Neural cell (in vitro differentiated cells): ENCODE measurements around the gene HLCS. TPM values are rescaled to one million over a fixed set of nuclear protein-coding genes. Genes with fewer than 3 reads are reported as not detected.

Experiments
- H2AFZ ChIP-seq: fragments of 200-600, 300-800 bp; sonication (generic), shearing (Covaris generic); 2 replicates; pipeline ENCODE4 v1.6.0; 2014; ENCODE audit warnings: low read depth, mild to moderate bottlenecking, antibody characterized with exemption, low read length, moderate library complexity
- H3F3A ChIP-seq: fragments of 200-600 bp; shearing (Covaris generic); 2 replicates; pipeline ENCODE4 v1.6.1; 2016; ENCODE audit warnings: mild to moderate bottlenecking, moderate library complexity, mixed read lengths, antibody characterized with exemption, low read length; ENCODE audit not compliant: insufficient read depth, poor library complexity, severe bottlenecking
- H3K27ac ChIP-seq: fragments of 200-600, 300-800 bp; sonication (generic), shearing (Covaris generic); 2 replicates; pipeline ENCODE4 v1.5.1; 2014; ENCODE audit warnings: mild to moderate bottlenecking, low read length, moderate library complexity
- H3K27me3 ChIP-seq: fragments of 300-800, 200-600 bp; sonication (generic), shearing (Covaris generic); 2 replicates; pipeline ENCODE4 v1.6.0; 2014; ENCODE audit warnings: mild to moderate bottlenecking, low read depth, low read length, moderate library complexity; ENCODE audit not compliant: insufficient read depth
- H3K36me3 ChIP-seq: fragments of 300-800, 200-600 bp; sonication (generic), shearing (Covaris generic); 2 replicates; pipeline ENCODE4 v1.5.1; 2014; ENCODE audit warnings: mild to moderate bottlenecking, antibody characterized with exemption, low read length, moderate library complexity; ENCODE audit not compliant: insufficient read depth
- H3K4me2 ChIP-seq: fragments of 300-800, 200-600 bp; sonication (generic), shearing (Covaris generic); 2 replicates; pipeline ENCODE4 v1.6.0; 2014; ENCODE audit warnings: mild to moderate bottlenecking, low read length
- H3K4me3 ChIP-seq: fragments of 300-800, 200-600 bp; sonication (generic), shearing (Covaris generic); 2 replicates; pipeline ENCODE4 v1.5.1; 2014; ENCODE audit warnings: mild to moderate bottlenecking, low read length, moderate library complexity
- H3K79me2 ChIP-seq: fragments of 200-600 bp; shearing (Covaris generic); replicated peaks from 2 replicates; pipeline ENCODE4 v1.6.0; 2014; ENCODE audit warnings: mild to moderate bottlenecking, low read length, moderate library complexity; ENCODE audit not compliant: insufficient read depth
- H3K9ac ChIP-seq: fragments of 300-800, 200-600 bp; sonication (generic), shearing (Covaris generic); 2 replicates; pipeline ENCODE4 v1.6.1; 2016; ENCODE audit warnings: mild to moderate bottlenecking, low read length, mixed read lengths
- H3K9me2 ChIP-seq: fragments of 200-600 bp; shearing (Covaris generic); 2 replicates; pipeline ENCODE4 v1.6.1; 2016; ENCODE audit warnings: mild to moderate bottlenecking, low read length, mixed read lengths; ENCODE audit not compliant: insufficient read depth
- H3K9me3 ChIP-seq: fragments of 200-600, 300-800 bp; sonication (generic), shearing (Covaris generic); 2 replicates; pipeline ENCODE4 v1.6.1; 2016; ENCODE audit warnings: mild to moderate bottlenecking, mixed run types, low read length, moderate library complexity, mixed read lengths
- H4K20me1 ChIP-seq: fragments of 200-600 bp; shearing (Covaris generic); 2 replicates; pipeline ENCODE4 v1.6.1; 2016; ENCODE audit warnings: mild to moderate bottlenecking, mixed run types; ENCODE audit not compliant: insufficient read depth
- CTCF ChIP-seq: fragments of 450-650 bp; IDR thresholded peaks from 2 replicates; pipeline ENCODE4 v1.5.1; 2014; ENCODE audit warnings: antibody characterized with exemption, mild to moderate bottlenecking, moderate library complexity; ENCODE audit not compliant: poor library complexity, severe bottlenecking
- EP300 ChIP-seq: fragments of 450-650 bp; conservative IDR thresholded peaks from 2 replicates; pipeline ENCODE4 v1.6.1; 2014; ENCODE audit warnings: antibody characterized with exemption, mild to moderate bottlenecking, moderate library complexity; ENCODE audit not compliant: poor library complexity, severe bottlenecking
- EZH2 ChIP-seq: fragments of 200-600, 300-800 bp; shearing (Covaris generic), sonication (generic); IDR thresholded peaks from 2 replicates; pipeline ENCODE4 v1.6.1; 2014; ENCODE audit warnings: antibody characterized with exemption, low read length, borderline replicate concordance, mild to moderate bottlenecking; ENCODE audit not compliant: insufficient read depth, poor library complexity, severe bottlenecking
- MXI1 ChIP-seq: fragments of 450-650 bp; conservative IDR thresholded peaks from 2 replicates; pipeline ENCODE4 v1.6.1; 2014; ENCODE audit warnings: antibody characterized with exemption, mild to moderate bottlenecking; ENCODE audit not compliant: poor library complexity, severe bottlenecking
- POLR2AphosphoS5 ChIP-seq: IDR thresholded peaks from 2 replicates; pipeline ENCODE4 v1.6.1; 2012
- RAD21 ChIP-seq: fragments of 450-650 bp; conservative IDR thresholded peaks from 2 replicates; pipeline ENCODE4 v1.6.1; 2014; ENCODE audit warnings: antibody characterized with exemption, mild to moderate bottlenecking, moderate library complexity
- SMC3 ChIP-seq: fragments of 450-650 bp; conservative IDR thresholded peaks from 2 replicates; pipeline ENCODE4 v1.6.1; 2014; ENCODE audit warnings: antibody characterized with exemption, mild to moderate bottlenecking, moderate library complexity; ENCODE audit not compliant: poor library complexity
- TAF1 ChIP-seq: IDR thresholded peaks from 2 replicates; pipeline ENCODE4 v1.6.1; 2012; ENCODE audit warnings: low read depth
- polyA plus RNA-seq: library from polyadenylated mRNA; depleted of rRNA; stranded (reverse); fragments of >200 nt; gene quantifications from 2 replicates; pipeline ENCODE4 v1.2.3, GENCODE V29; 2014
- TF ChIP-seq, protein P1 (sequence below): IDR thresholded peaks from 2 replicates; pipeline ENCODE4 v1.6.1; 2012; ENCODE audit warnings: borderline replicate concordance

The HLCS gene
- polyA plus RNA-seq, 1 donor from 2014 or later = 12.1 TPM

DNA sequence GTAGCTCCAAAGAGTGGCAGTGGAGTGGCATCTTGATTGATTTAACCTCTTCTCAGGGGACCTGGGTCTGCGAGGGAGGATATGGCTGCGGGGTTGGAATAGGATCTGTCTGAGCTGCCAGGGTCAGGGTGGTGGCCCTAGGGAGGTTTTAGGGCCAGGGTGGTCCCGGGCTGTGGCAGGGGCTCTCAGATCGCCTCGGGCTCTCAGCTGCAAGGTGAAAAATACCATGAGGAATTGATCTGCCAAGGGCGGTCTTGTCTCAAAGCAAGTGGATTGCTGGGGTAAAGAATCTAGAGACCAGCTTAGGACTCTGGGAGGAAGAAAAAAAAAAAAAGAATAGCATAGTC, 263.9 kb downstream of the HLCS start:
- Histone ChIP-seq H2AFZ (no peak overlapping the region), H3F3A (no peaks in the 10 kb centered on the region), H3K27ac (no peak overlapping the region), H4K20me1 (no peaks in the 10 kb centered on the region), H3K27me3 (peaks cover 99% of the 10 kb centered on the region), H3K4me3 (no peak overlapping the region), H3K36me3 (no peaks in the 10 kb centered on the region), H3K79me2 (no peaks in the 10 kb centered on the region), H3K9ac (no peak overlapping the region), H3K9me3 (no peaks in the 10 kb centered on the region), H3K4me2 (no peak overlapping the region), H3K9me2 (no peaks in the 10 kb centered on the region)
- no peak for TF ChIP-seq CTCF
- no peak for TF ChIP-seq EZH2
- TF ChIP-seq RAD21 = no peak
- no peak for TF ChIP-seq POLR2AphosphoS5
- TF ChIP-seq EP300 = no peak
- TF ChIP-seq TAF1 = no peak
- TF ChIP-seq, protein P1, sequence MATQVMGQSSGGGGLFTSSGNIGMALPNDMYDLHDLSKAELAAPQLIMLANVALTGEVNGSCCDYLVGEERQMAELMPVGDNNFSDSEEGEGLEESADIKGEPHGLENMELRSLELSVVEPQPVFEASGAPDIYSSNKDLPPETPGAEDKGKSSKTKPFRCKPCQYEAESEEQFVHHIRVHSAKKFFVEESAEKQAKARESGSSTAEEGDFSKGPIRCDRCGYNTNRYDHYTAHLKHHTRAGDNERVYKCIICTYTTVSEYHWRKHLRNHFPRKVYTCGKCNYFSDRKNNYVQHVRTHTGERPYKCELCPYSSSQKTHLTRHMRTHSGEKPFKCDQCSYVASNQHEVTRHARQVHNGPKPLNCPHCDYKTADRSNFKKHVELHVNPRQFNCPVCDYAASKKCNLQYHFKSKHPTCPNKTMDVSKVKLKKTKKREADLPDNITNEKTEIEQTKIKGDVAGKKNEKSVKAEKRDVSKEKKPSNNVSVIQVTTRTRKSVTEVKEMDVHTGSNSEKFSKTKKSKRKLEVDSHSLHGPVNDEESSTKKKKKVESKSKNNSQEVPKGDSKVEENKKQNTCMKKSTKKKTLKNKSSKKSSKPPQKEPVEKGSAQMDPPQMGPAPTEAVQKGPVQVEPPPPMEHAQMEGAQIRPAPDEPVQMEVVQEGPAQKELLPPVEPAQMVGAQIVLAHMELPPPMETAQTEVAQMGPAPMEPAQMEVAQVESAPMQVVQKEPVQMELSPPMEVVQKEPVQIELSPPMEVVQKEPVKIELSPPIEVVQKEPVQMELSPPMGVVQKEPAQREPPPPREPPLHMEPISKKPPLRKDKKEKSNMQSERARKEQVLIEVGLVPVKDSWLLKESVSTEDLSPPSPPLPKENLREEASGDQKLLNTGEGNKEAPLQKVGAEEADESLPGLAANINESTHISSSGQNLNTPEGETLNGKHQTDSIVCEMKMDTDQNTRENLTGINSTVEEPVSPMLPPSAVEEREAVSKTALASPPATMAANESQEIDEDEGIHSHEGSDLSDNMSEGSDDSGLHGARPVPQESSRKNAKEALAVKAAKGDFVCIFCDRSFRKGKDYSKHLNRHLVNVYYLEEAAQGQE = no peak

DNA sequence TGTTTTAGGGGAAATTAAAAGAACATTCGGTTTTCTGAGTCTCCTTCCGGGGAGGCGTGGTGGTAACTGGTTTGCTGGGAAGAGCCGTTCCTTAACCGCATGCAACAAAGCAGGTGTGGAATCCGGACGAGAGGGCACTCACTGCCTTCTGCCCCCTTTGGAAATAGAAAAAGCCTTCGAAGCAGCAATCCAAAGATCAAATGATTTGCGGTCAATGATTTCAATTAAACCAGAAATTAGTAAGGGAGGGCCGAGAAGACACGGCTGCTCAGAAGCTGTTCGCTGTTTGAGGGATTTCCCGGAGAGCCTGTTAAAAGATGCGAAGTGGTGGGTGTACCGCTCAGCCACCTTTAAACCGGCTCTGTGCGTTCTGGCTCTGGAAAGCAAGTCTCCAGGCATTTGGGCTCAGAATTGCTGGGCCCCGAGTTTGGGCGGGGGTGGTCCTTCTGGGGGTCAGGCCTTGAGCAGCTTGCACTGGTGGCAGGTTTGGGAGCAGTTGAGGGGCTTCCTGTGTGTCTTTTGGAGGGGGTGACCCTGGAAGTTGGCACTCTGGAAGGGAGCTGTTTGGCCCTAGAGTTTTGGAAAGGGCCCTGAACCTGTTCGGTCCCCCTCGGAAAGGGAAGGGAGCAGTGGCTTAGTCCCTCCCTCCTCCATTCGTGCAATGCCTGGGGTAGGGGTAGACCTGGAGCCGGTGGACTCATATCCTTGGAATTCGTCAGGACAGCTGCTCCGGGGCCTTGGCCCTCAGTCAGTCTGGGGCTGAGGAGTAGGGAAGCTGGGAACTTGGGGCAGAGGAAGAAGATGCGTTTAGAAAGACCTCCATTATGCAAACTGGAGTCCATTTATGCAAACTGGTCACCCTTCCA, 264.5 kb downstream of the HLCS start:
- Histone ChIP-seq H3K36me3 (no peaks in the 10 kb centered on the region), H3K79me2 (no peaks in the 10 kb centered on the region), H3K27ac (no peak overlapping the region), H3K4me2 (no peak overlapping the region), H3F3A (no peaks in the 10 kb centered on the region), H2AFZ (no peak overlapping the region), H3K9ac (no peak overlapping the region), H4K20me1 (no peaks in the 10 kb centered on the region), H3K9me2 (no peaks in the 10 kb centered on the region), H3K9me3 (no peaks in the 10 kb centered on the region), H3K27me3 (peaks cover 99% of the 10 kb centered on the region), H3K4me3 (no peak overlapping the region)
- TF ChIP-seq TAF1 (no peak), CTCF (no peak), SMC3 (no peak), RAD21 (no peak), MXI1 (no peak), EP300 (no peak), EZH2 (no peak), POLR2AphosphoS5 (no peak)
- TF ChIP-seq, protein P1 = no peak
